Astrocyte of the cerebellum (primary cell): ENCODE measurements around the gene TENM4.
"Not testable (repeated sequence)": the region's sequence is repeated elsewhere in the genome, so short reads cannot be mapped to it uniquely, and the experiment has no call there.

Experiments used
- DNase-seq: peaks from one replicate; pipeline ENCODE4 v3.0.0-alpha.2; 2011; ENCODE audit warnings: low read depth
- H3K4me3 ChIP-seq: 2 replicates; pipeline ENCODE4 v1.5.1; 2011; ENCODE audit warnings: mild to moderate bottlenecking, low read depth, low read length, moderate library complexity
- CTCF ChIP-seq: IDR thresholded peaks from 2 replicates; pipeline ENCODE4 v1.5.1; 2012; ENCODE audit warnings: low read length, low read depth, moderate library complexity, mild to moderate bottlenecking; ENCODE audit errors: missing control alignments
- in situ Hi-C: cut with HindIII; loops from 2 replicates; pipeline ENCODE4 v1.10.0; 2017; ENCODE audit warnings: low sequenced_read_pairs

Gene TENM4

GRCh38 chr11:78612721-78613377 is 828.0 kb downstream of the TENM4 start:
- in situ Hi-C loops = no loop called here
- no peak for DNase-seq
- no peak overlapping the region for H3K4me3 ChIP-seq
- no peak for TF ChIP-seq CTCF

GRCh38 chr11:78609321-78609720 is 831.5 kb downstream of the TENM4 start:
- H3K4me3 ChIP-seq, in situ Hi-C loops, DNase-seq: not testable (repeated sequence)

- in situ Hi-C loops = no loop called here
- no peak for DNase-seq
These were observed 833.1 kb downstream of the TENM4 start for GRCh38 chr11:78607696-78608095.

GRCh38 chr11:78606667-78607066 is 834.2 kb downstream of the TENM4 start:
- no peak for TF ChIP-seq CTCF
- no peak overlapping the region for H3K4me3 ChIP-seq
- in situ Hi-C loops = no loop called here
- no peak for DNase-seq

More at GRCh38 chr11:78607696-78608095, 833.1 kb downstream of the TENM4 start:
- no peak for TF ChIP-seq CTCF
- H3K4me3 ChIP-seq = no peak overlapping the region

GRCh38 chr11:78605296-78605695 is 835.5 kb downstream of the TENM4 start:
- DNase-seq = no peak
- H3K4me3 ChIP-seq = no peak overlapping the region
- TF ChIP-seq CTCF = no peak
- in situ Hi-C loops = no loop called here

GRCh38 chr11:78603792-78604191 is 837.0 kb downstream of the TENM4 start:
- no peak overlapping the region for H3K4me3 ChIP-seq
- TF ChIP-seq CTCF = no peak
- in situ Hi-C loops = no loop called here
- DNase-seq = no peak
